OCI-LY3 (cell line): ENCODE results near the gene CYSTM1.
"Not testable (repeated sequence)": the region's sequence is repeated elsewhere in the genome, so short reads cannot be mapped to it uniquely, and the experiment has no call there.

Experiments used
- H2AFZ ChIP-seq: fragments of 200-600, 300-600 bp; shearing (Covaris generic); 2 replicates; pipeline ENCODE4 v1.6.0; 2014; ENCODE audit warnings: antibody characterized with exemption, low read depth, low read length
- H3K27ac ChIP-seq: fragments of 200-600, 300-600 bp; sonication (generic); 2 replicates; pipeline ENCODE4 v1.5.1; 2014; ENCODE audit warnings: mild to moderate bottlenecking, low read length, moderate library complexity, mixed read lengths
- H3K27me3 ChIP-seq: fragments of 200-600, 300-600 bp; sonication (generic); 2 replicates; pipeline ENCODE4 v1.6.1; 2014; ENCODE audit warnings: low read depth, low read length, mixed read lengths
- H3K36me3 ChIP-seq: fragments of 200-600, 300-600 bp; sonication (generic); replicated peaks from 2 replicates; pipeline ENCODE3; 2014; ENCODE audit warnings: low read depth, low read length, mixed read lengths
- H3K4me1 ChIP-seq: fragments of 300-600, 200-600 bp; sonication (generic); 2 replicates; pipeline ENCODE4 v1.6.1; 2014; ENCODE audit warnings: low read length, mixed read lengths
- H3K4me2 ChIP-seq: fragments of 200-600, 300-600 bp; sonication (generic); 2 replicates; pipeline ENCODE4 v1.6.1; 2014; ENCODE audit warnings: low read length, mixed read lengths
- H3K4me3 ChIP-seq: fragments of 300-600, 200-600 bp; sonication (generic); 2 replicates; pipeline ENCODE4 v1.5.1; 2014; ENCODE audit warnings: antibody characterized with exemption, mild to moderate bottlenecking, low read length, moderate library complexity
- H3K79me2 ChIP-seq: fragments of 300-600, 200-600 bp; shearing (Covaris generic); 2 replicates; pipeline ENCODE4 v1.6.1; 2014; ENCODE audit warnings: mild to moderate bottlenecking, low read length, mixed read lengths
- H3K9ac ChIP-seq: fragments of 300-600, 200-600 bp; shearing (Covaris generic); 2 replicates; pipeline ENCODE4 v1.6.0; 2014; ENCODE audit warnings: mild to moderate bottlenecking, low read length, moderate library complexity
- H3K9me3 ChIP-seq: fragments of 200-600, 300-600 bp; shearing (Covaris generic); 2 replicates; pipeline ENCODE4 v1.6.1; 2014; ENCODE audit warnings: low read length, mixed read lengths; ENCODE audit not compliant: insufficient read depth
- H4K20me1 ChIP-seq: fragments of 200-600, 300-600 bp; sonication (generic); 2 replicates; pipeline ENCODE4 v1.6.1; 2016; ENCODE audit warnings: low read length, mixed read lengths; ENCODE audit not compliant: insufficient read depth
- EZH2phosphoT487 ChIP-seq: fragments of 200-600 bp; shearing (Covaris generic); IDR thresholded peaks from 2 replicates; pipeline ENCODE4 v1.6.1; 2018; ENCODE audit warnings: antibody characterized with exemption, mixed run types, low read depth
- TF ChIP-seq, protein P1 (sequence below): fragments of 200-600, 300-600 bp; sonication (generic); IDR thresholded peaks from 2 replicates; pipeline ENCODE4 v1.5.1; 2014; ENCODE audit warnings: antibody characterized with exemption, low read length, low read depth

Gene CYSTM1

DNA sequence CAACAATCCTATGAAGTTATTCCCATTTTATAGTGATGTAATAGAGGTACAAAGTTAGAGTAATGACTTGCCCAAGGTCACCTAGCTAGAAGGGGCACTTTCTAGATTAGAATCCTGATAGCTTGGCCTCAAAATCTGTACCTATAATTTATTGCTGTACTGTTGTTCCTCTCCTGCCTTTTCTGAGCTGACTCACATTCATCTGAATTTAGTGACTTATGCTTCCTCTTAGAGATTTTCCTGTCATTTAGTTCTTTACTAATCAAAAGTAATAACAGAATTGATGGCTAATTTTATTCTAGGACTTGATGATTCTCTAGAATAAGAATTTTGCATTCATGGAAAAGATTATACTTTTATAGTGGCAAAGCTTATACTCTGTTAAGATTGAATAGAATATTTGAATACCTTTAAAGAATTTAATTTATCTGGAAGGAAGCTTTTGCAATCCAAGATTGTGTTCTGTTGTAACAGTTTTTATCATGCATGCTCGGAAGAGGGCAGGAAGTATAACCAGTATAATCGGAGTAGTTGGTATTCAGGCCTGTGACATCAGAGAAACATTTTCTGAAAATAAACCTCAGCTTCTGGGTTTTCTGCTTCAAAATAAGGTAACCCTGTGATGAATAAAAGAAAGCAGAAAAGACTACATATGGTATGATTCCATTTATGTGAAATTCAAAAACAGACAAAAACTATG, 21.3 kb downstream of the CYSTM1 start:
- Histone ChIP-seq H3K79me2 (no peaks in the 10 kb centered on the region), H3K9ac (no peak overlapping the region), H3K27me3 (no peaks in the 10 kb centered on the region), H3K4me2 (no peak overlapping the region), H4K20me1 (no peaks in the 10 kb centered on the region), H3K27ac (no peak overlapping the region), H3K4me3 (no peak overlapping the region), H3K9me3 (no peaks in the 10 kb centered on the region), H2AFZ (no peak overlapping the region), H3K36me3 (no peaks in the 10 kb centered on the region), H3K4me1 (no peaks in the 10 kb centered on the region)
- no peak for TF ChIP-seq EZH2phosphoT487
- TF ChIP-seq, protein P1, sequence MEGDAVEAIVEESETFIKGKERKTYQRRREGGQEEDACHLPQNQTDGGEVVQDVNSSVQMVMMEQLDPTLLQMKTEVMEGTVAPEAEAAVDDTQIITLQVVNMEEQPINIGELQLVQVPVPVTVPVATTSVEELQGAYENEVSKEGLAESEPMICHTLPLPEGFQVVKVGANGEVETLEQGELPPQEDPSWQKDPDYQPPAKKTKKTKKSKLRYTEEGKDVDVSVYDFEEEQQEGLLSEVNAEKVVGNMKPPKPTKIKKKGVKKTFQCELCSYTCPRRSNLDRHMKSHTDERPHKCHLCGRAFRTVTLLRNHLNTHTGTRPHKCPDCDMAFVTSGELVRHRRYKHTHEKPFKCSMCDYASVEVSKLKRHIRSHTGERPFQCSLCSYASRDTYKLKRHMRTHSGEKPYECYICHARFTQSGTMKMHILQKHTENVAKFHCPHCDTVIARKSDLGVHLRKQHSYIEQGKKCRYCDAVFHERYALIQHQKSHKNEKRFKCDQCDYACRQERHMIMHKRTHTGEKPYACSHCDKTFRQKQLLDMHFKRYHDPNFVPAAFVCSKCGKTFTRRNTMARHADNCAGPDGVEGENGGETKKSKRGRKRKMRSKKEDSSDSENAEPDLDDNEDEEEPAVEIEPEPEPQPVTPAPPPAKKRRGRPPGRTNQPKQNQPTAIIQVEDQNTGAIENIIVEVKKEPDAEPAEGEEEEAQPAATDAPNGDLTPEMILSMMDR, result no peak

DNA sequence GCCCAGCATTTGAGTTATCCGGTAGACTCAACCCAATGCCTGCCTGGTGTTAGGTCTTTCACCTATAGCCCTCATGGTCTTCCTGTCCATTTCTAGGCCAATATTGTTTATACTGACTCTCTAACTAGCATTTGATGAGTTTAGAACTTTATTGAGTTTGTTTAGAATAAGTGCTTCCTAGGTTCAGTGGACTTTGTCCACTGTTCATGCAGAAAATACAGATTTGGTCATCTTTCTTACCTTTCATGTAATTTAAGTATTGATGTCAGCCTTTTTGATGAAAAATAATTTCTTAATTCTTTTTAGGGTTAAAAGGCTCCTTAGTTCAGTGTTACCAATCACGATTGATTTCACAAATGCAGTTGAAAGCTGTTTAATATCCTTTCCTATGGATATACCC, 22.0 kb downstream of the CYSTM1 start:
- Histone ChIP-seq H3K4me1 (no peaks in the 10 kb centered on the region), H2AFZ (no peak overlapping the region), H3K27me3 (no peaks in the 10 kb centered on the region), H3K4me3 (no peak overlapping the region), H3K79me2 (no peaks in the 10 kb centered on the region), H3K9ac (no peak overlapping the region), H3K9me3 (no peaks in the 10 kb centered on the region), H3K4me2 (no peak overlapping the region), H4K20me1 (no peaks in the 10 kb centered on the region), H3K36me3 (no peaks in the 10 kb centered on the region), H3K27ac (no peak overlapping the region)
- no peak for TF ChIP-seq EZH2phosphoT487
- TF ChIP-seq, protein P1, result no peak

DNA sequence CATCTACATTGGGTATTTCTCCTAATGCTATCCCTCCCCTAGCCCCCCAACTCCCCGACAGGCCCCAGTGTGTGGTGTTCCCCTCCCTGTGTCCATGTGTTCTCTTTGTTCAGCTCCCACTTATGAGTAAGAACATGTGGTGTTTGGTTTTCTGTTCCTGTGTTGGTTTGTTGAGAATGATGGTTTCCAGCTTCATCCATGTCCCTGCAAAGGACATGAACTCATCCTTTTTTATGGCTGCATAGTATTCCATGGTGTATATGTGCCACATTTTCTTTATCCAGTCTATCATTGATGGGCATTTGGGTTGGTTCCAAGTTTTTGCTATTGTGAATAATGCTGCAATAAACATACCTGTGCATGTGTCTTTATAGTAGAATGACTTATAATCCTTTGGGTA, 23.9 kb downstream of the CYSTM1 start:
- not testable (repeated sequence) for H3K4me2 ChIP-seq, H3K27me3 ChIP-seq, H2AFZ ChIP-seq, H3K36me3 ChIP-seq, H3K9ac ChIP-seq, H3K9me3 ChIP-seq, H3K79me2 ChIP-seq, H3K4me3 ChIP-seq, H3K4me1 ChIP-seq, H4K20me1 ChIP-seq, H3K27ac ChIP-seq

DNA sequence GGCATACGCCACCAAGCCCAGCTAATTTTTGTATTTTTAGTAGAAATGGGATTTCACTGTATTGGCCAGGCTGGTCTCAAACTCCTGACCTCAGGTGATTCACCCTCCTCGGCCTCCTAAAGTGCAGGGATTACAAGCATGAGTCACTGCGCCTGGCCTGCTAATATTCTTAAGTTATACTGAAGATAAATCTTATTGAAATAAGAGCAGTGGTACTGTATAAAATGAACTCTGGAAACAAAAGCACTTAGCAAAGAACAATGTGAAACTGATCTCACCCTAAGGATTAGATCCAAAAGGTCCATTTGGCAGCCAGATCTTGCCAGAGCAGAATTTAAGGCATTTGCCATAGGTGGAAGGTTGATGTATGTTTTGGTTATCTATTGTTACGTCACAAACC, 27.1 kb downstream of the CYSTM1 start:
- H3K9ac ChIP-seq, result no peak overlapping the region
- H3K9me3 ChIP-seq, result no peaks in the 10 kb centered on the region
- H3K4me1 ChIP-seq, result no peaks in the 10 kb centered on the region
- no peak overlapping the region for H3K27ac ChIP-seq
- no peak for TF ChIP-seq EZH2phosphoT487
- TF ChIP-seq, protein P1, result no peak
- no peaks in the 10 kb centered on the region for H3K27me3 ChIP-seq
- H3K4me3 ChIP-seq, result no peak overlapping the region
- no peaks in the 10 kb centered on the region for H3K79me2 ChIP-seq
- H3K4me2 ChIP-seq, result no peak overlapping the region
- H2AFZ ChIP-seq, result no peak overlapping the region
- no peaks in the 10 kb centered on the region for H4K20me1 ChIP-seq
- H3K36me3 ChIP-seq, result no peaks in the 10 kb centered on the region

DNA sequence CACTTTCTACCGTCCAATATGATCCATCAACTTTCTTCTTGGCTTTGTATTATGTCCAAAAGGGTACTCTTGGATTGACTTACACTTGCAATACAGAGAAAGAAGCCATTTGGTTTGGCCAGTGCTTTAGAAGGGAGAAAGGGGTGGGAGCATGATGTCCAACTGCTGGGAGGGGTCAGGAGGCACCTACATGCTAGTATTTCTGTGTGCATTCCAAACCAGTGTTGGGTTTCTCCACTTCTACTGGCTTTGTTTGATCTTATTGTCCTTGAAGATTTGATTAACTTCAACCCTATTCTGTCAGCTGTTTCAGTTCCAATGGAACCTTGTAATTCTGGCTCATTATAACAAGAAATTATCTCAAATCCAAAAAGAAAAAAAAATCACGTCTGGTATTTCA, 27.6 kb downstream of the CYSTM1 start:
- no peaks in the 10 kb centered on the region for H3K36me3 ChIP-seq
- H3K4me3 ChIP-seq, result no peak overlapping the region

More for the DNA sequence above, 27.6 kb downstream of the CYSTM1 start:
- Histone ChIP-seq H3K4me2 (no peak overlapping the region), H3K79me2 (no peaks in the 10 kb centered on the region), H3K9ac (no peak overlapping the region), H3K27me3 (no peaks in the 10 kb centered on the region), H3K27ac (no peak overlapping the region), H3K4me1 (no peaks in the 10 kb centered on the region), H3K9me3 (no peaks in the 10 kb centered on the region), H2AFZ (no peak overlapping the region), H4K20me1 (no peaks in the 10 kb centered on the region)
- TF ChIP-seq, protein P1, result no peak
- no peak for TF ChIP-seq EZH2phosphoT487
